Prostate gland (tissue), 2 donors: ENCODE data around the gene NCF2.

Source experiments
- POLR2A ChIP-seq: fragments of 450-650 bp; IDR thresholded peaks from one replicate; pipeline ENCODE4 v1.6.1; 2016; ENCODE audit warnings: antibody characterized with exemption, mild to moderate bottlenecking
- POLR2AphosphoS5 ChIP-seq: sonication (generic); formaldehyde crosslinking; IDR thresholded peaks from one replicate; pipeline ENCODE4 v1.6.1; 2017; ENCODE audit warnings: antibody characterized with exemption
- TF ChIP-seq, protein P1 (sequence below), 4 experiments: fragments of 200-600 bp in 2 of 4; fragments of 450-650 bp in 2 of 4; sonication (generic) in 2 of 4; IDR thresholded peaks; 1 replicate in 3 of 4; 2 replicates in 1 of 4; pipeline ENCODE4 v1.5.1; 2016 to 2019; ENCODE audit warnings: antibody characterized with exemption in 4 of 4, mild to moderate bottlenecking in 2 of 4, moderate library complexity in 2 of 4

DNA sequence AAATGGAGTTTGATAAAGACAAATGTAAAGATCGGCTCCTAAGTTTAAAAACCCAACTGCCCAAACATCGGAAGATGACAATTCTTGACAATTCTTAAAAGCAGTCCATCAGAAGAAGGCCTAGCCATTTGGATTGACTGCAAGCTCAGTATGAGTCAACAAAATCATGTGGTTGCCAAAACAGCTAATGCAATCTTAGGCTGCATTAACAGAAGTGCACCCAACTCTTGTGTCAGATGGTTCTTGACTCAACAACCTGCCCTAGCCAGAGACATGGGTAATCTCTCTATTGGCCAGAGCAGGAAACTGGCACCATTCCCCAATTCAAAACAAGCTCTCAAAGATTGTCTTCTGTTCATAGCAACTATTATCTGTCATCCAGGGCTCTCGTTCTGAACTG is 9.9 kb upstream of the NCF2 start:
- TF ChIP-seq POLR2A, result no peak
- TF ChIP-seq, protein P1, sequence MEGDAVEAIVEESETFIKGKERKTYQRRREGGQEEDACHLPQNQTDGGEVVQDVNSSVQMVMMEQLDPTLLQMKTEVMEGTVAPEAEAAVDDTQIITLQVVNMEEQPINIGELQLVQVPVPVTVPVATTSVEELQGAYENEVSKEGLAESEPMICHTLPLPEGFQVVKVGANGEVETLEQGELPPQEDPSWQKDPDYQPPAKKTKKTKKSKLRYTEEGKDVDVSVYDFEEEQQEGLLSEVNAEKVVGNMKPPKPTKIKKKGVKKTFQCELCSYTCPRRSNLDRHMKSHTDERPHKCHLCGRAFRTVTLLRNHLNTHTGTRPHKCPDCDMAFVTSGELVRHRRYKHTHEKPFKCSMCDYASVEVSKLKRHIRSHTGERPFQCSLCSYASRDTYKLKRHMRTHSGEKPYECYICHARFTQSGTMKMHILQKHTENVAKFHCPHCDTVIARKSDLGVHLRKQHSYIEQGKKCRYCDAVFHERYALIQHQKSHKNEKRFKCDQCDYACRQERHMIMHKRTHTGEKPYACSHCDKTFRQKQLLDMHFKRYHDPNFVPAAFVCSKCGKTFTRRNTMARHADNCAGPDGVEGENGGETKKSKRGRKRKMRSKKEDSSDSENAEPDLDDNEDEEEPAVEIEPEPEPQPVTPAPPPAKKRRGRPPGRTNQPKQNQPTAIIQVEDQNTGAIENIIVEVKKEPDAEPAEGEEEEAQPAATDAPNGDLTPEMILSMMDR (IDR thresholded peaks at IDR 0.05), result no peak
- no peak for TF ChIP-seq POLR2AphosphoS5
